Measurements from ENCODE around the gene AGBL3. TPM values are rescaled to one million over a fixed set of nuclear protein-coding genes. Genes with fewer than 3 reads are reported as not detected.
"Not testable (repeated sequence)": the region's sequence is repeated elsewhere in the genome, so short reads cannot be mapped to it uniquely, and the experiment has no call there.

AGBL3 gene
- total RNA-seq, 4 donors from 2014 or later = 0.41 to 2.6 (median 1.1) TPM; not detected in 1

DNA sequence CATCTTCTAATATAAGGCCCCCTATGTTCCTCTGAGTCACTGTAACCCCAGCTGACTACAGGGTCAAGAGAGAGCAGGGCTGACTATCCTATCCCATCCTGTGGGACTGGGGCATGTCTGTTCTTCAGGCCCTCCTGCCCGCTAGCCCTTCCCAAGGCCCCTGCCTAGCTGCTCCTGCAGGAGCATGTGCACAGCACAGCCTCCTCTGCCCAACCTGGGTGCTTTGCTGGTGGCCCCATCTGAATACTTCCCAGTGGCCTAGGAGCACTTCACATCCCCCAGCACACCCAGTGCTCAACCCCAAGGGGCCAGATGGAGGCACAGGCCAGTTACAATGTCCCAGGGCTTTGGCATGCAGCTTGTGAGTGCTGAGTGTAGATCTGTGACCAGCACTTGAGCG lies 37.3 kb downstream of the AGBL3 start:
- in situ Hi-C loops (cut with MboI; ENCODE audit: low pct_ligation_motif_present in 1 of 4, low pct_unique_long_range_greater_than_20kb in 1 of 4, low sequenced_read_pairs in 3 of 4) (no loop called here), intact Hi-C loops (cut with DNase I; ENCODE audit: low total_unique reads) (no loop called here)
- no peaks in the 10 kb centered on the region for H3K4me1 ChIP-seq
- TF ChIP-seq POLR2AphosphoS5 (IDR thresholded peaks at IDR 0.05) (no peak), EP300 (IDR thresholded peaks at IDR 0.05; ENCODE audit: low read depth) (no peak), POLR2A (IDR thresholded peaks at IDR 0.05) (no peak)
- TF ChIP-seq, protein P1, sequence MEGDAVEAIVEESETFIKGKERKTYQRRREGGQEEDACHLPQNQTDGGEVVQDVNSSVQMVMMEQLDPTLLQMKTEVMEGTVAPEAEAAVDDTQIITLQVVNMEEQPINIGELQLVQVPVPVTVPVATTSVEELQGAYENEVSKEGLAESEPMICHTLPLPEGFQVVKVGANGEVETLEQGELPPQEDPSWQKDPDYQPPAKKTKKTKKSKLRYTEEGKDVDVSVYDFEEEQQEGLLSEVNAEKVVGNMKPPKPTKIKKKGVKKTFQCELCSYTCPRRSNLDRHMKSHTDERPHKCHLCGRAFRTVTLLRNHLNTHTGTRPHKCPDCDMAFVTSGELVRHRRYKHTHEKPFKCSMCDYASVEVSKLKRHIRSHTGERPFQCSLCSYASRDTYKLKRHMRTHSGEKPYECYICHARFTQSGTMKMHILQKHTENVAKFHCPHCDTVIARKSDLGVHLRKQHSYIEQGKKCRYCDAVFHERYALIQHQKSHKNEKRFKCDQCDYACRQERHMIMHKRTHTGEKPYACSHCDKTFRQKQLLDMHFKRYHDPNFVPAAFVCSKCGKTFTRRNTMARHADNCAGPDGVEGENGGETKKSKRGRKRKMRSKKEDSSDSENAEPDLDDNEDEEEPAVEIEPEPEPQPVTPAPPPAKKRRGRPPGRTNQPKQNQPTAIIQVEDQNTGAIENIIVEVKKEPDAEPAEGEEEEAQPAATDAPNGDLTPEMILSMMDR (IDR thresholded peaks at IDR 0.05) = no peak
- DNase-seq = no peak
- no peaks in the 10 kb centered on the region for H3K36me3 ChIP-seq
- H3K27me3 ChIP-seq = no peaks in the 10 kb centered on the region
- no peak overlapping the region for H3K4me3 ChIP-seq
- WGBS, 2 donors (ENCODE audit: low coverage in 1 of 2) = 88 to 100% methylated on average over 1 to 2 of the region's 2 CpGs
- H3K27ac ChIP-seq = no peak overlapping the region
- H3K9me3 ChIP-seq = no peaks in the 10 kb centered on the region

GRCh38 chr7:135035252-135035651 lies 48.9 kb downstream of the AGBL3 start:
- no peak for TF ChIP-seq POLR2AphosphoS5 (IDR thresholded peaks at IDR 0.05)
- TF ChIP-seq POLR2A (IDR thresholded peaks at IDR 0.05) = no peak
- no peak for TF ChIP-seq EP300 (IDR thresholded peaks at IDR 0.05; ENCODE audit: low read depth)
- TF ChIP-seq, protein P1 (IDR thresholded peaks at IDR 0.05) = no peak
- H3K4me3 ChIP-seq = no peak overlapping the region
- DNase-seq = no peak
- H3K27me3 ChIP-seq = no peaks in the 10 kb centered on the region
- 65 to 68% methylated on average over 2 of the region's 2 CpGs for WGBS, 2 donors (ENCODE audit: low coverage in 1 of 2)
- intact Hi-C loops (cut with DNase I; ENCODE audit: low total_unique reads) (no loop called here), in situ Hi-C loops (cut with MboI; ENCODE audit: low pct_ligation_motif_present in 1 of 4, low pct_unique_long_range_greater_than_20kb in 1 of 4, low sequenced_read_pairs in 3 of 4) (no loop called here)
- H3K4me1 ChIP-seq = no peaks in the 10 kb centered on the region
- H3K27ac ChIP-seq = no peak overlapping the region
- no peaks in the 10 kb centered on the region for H3K36me3 ChIP-seq
- no peaks in the 10 kb centered on the region for H3K9me3 ChIP-seq

DNA sequence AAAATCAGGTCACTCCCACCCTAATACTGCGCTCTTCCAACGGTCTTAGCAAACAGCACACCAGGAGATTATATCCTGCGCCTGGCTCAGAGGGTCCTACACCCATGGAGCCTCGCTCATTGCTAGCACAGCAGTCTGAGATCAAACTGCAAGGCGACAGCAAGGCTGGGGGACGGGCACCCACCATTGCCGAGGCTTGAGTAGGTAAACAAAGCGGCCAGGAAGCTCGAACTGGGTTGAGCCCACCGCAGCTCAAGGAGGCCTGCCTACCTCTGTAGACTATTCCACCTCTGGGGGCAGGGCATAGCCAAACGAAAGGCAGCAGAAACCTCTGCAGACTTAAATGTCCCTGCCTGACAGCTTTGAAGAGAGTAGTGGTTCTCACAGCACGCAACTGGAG lies 80.7 kb downstream of the AGBL3 start:
- H3K4me1 ChIP-seq; H3K27me3 ChIP-seq; H3K9me3 ChIP-seq; in situ Hi-C loops (cut with MboI; ENCODE audit: low pct_ligation_motif_present in 1 of 4, low pct_unique_long_range_greater_than_20kb in 1 of 4, low sequenced_read_pairs in 3 of 4); H3K4me3 ChIP-seq; DNase-seq; H3K27ac ChIP-seq; intact Hi-C loops (cut with DNase I; ENCODE audit: low total_unique reads); H3K36me3 ChIP-seq: not testable (repeated sequence)
- WGBS, 2 donors (ENCODE audit: low coverage in 1 of 2) = 92% methylated on average over 12 of the region's 12 CpGs; no CpG with 5 or more reads in 1 of the 2 donors

- Histone ChIP-seq H3K36me3 (no peaks in the 10 kb centered on the region), H3K9me3 (no peaks in the 10 kb centered on the region), H3K27ac (no peak overlapping the region), H3K4me1 (no peaks in the 10 kb centered on the region), H3K4me3 (no peak overlapping the region), H3K27me3 (no peaks in the 10 kb centered on the region)
- in situ Hi-C loops (cut with MboI; ENCODE audit: low pct_ligation_motif_present in 1 of 4, low pct_unique_long_range_greater_than_20kb in 1 of 4, low sequenced_read_pairs in 3 of 4) (no loop called here), intact Hi-C loops (cut with DNase I; ENCODE audit: low total_unique reads) (no loop called here)
- DNase-seq = no peak
- TF ChIP-seq EP300 (IDR thresholded peaks at IDR 0.05; ENCODE audit: low read depth) (no peak), POLR2AphosphoS5 (IDR thresholded peaks at IDR 0.05) (no peak), POLR2A (IDR thresholded peaks at IDR 0.05) (no peak)
- TF ChIP-seq, protein P1 (IDR thresholded peaks at IDR 0.05) = no peak
- WGBS, 2 donors (ENCODE audit: low coverage in 1 of 2) = 89 to 100% methylated on average over 1 of the region's 1 CpG
These were observed 87.8 kb downstream of the AGBL3 start for GRCh38 chr7:135074096-135074495.

- H3K27ac ChIP-seq = no peak overlapping the region
- H3K36me3 ChIP-seq = no peaks in the 10 kb centered on the region
- intact Hi-C loops (cut with DNase I; ENCODE audit: low total_unique reads) (no loop called here), in situ Hi-C loops (cut with MboI; ENCODE audit: low pct_ligation_motif_present in 1 of 4, low pct_unique_long_range_greater_than_20kb in 1 of 4, low sequenced_read_pairs in 3 of 4) (no loop called here)
- DNase-seq = no peak
- no peaks in the 10 kb centered on the region for H3K4me1 ChIP-seq
- H3K9me3 ChIP-seq = no peaks in the 10 kb centered on the region
- TF ChIP-seq EP300 (IDR thresholded peaks at IDR 0.05; ENCODE audit: low read depth) (no peak), POLR2A (IDR thresholded peaks at IDR 0.05) (no peak), POLR2AphosphoS5 (IDR thresholded peaks at IDR 0.05) (no peak)
- TF ChIP-seq, protein P1 (IDR thresholded peaks at IDR 0.05) = no peak
- no peaks in the 10 kb centered on the region for H3K27me3 ChIP-seq
- WGBS, 2 donors (ENCODE audit: low coverage in 1 of 2) = 49 to 88% methylated on average over 1 of the region's 1 CpG
- no peak overlapping the region for H3K4me3 ChIP-seq
These were observed 88.2 kb downstream of the AGBL3 start for GRCh38 chr7:135074531-135074930.

Measured in transverse colon (tissue), 4 donors.